ENCODE measurements around the gene ZBED1. TPM values are rescaled to one million over a fixed set of nuclear protein-coding genes. Genes with fewer than 3 reads are reported as not detected.

Gene ZBED1
- total RNA-seq, 4 donors from 2014 or later = 24.1 to 46.5 (median 40.2) TPM

DNA sequence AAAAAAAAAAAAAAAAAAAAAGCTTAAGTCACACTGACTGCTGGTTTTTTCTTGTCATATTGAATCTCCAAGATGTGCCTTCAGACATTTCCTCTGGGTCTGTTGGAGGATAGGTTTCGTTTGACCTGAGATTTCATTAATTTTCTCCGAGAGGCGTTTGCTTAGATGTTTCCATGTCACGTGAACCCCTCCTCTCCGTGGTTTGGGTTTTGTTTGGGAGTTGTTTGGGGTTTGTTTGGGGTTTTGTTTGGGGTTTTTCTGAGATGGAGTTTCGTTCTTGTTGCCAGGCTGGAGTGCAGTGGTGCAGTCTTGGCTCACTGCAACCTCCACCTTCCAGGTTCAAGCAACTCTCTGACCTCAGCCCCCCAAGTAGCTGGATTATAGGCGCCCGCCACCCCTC lies 40.8 kb upstream of the ZBED1 start:
- TF ChIP-seq, protein P1, sequence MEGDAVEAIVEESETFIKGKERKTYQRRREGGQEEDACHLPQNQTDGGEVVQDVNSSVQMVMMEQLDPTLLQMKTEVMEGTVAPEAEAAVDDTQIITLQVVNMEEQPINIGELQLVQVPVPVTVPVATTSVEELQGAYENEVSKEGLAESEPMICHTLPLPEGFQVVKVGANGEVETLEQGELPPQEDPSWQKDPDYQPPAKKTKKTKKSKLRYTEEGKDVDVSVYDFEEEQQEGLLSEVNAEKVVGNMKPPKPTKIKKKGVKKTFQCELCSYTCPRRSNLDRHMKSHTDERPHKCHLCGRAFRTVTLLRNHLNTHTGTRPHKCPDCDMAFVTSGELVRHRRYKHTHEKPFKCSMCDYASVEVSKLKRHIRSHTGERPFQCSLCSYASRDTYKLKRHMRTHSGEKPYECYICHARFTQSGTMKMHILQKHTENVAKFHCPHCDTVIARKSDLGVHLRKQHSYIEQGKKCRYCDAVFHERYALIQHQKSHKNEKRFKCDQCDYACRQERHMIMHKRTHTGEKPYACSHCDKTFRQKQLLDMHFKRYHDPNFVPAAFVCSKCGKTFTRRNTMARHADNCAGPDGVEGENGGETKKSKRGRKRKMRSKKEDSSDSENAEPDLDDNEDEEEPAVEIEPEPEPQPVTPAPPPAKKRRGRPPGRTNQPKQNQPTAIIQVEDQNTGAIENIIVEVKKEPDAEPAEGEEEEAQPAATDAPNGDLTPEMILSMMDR (IDR thresholded peaks at IDR 0.05; ENCODE audit: low read depth) = no peak

- TF ChIP-seq, protein P1 (IDR thresholded peaks at IDR 0.05; ENCODE audit: low read depth) = no peak
Observed at GRCh38 chrX:2540426-2540947, 39.7 kb upstream of the ZBED1 start.

GRCh38 chrX:2539586-2539985 lies 38.8 kb upstream of the ZBED1 start:
- TF ChIP-seq, protein P1 (IDR thresholded peaks at IDR 0.05; ENCODE audit: low read depth) = no peak

DNA sequence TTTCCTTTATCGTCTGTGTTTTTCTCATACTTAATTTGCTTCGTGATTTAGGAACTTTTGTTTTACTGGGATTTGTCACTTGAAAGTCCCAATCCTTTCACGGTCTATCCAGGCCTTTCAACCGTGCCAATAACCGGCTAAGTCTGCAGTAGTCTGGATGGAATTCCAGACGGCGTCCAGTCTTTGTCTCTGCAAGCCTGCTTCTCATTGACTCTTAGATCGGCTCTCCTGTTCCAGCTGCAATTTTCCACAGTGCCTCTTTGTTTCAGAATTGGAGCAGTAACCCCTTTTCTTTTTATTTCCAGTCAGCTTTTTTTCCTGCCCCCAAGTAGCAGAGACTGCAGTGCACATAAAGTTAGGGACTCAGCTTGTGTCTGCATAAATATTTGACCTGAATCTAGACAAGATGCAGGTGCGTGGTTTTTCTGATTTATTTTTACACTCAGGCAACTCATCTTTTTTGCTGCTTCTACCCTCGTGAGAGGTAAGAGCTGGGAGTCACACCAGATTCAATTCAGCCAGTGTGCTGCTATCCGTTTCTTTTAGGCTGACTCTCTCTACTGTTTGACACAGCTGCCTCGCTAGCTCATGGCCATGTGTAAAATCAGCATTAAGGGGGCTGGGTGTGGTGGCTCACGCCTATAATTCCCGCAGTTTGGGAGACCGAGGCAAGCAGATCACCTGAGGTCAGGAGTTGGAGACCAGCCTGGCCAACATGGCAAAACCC lies 37.4 kb upstream of the ZBED1 start:
- TF ChIP-seq, protein P1 (IDR thresholded peaks at IDR 0.05; ENCODE audit: low read depth) = no peak

DNA sequence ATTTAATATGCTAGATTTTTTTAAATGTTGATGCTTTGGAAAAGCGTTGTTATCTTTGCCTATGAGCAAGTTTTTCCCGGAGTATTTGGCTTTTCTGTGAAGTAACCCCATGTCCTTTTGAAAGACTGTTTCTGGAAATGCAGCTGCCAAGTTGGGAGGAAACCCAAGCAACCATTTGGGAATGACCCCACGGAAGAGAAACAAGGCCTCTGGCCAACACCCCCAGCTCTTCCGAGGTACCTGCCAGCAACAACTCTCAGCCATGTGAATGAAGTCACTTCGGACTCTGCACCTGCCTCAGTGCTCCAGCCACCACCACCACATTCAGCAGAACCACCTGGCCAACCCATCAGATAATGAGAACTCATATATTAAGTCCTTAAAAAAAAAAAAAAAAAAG lies 36.2 kb upstream of the ZBED1 start:
- TF ChIP-seq, protein P1 (IDR thresholded peaks at IDR 0.05; ENCODE audit: low read depth) = no peak

DNA sequence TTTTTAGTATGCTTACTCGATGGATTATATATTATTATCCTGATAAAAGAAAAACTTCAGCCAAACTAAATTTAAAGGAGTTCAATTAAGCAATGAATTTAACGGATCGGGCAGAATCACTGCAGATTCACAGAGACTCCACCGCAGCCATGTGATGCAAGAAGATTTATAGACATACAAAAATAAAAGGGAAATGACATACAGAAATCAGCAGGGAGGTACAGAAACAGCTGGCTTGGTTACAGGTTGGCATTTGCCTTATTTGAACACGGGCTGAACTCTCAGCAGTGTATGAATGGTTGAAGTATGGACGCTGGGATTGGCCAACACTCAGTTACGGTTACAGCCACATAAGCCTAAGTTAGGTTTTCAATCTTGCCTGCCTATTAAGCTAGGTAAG lies 35.4 kb upstream of the ZBED1 start:
- TF ChIP-seq, protein P1 (IDR thresholded peaks at IDR 0.05; ENCODE audit: low read depth) = no peak

DNA sequence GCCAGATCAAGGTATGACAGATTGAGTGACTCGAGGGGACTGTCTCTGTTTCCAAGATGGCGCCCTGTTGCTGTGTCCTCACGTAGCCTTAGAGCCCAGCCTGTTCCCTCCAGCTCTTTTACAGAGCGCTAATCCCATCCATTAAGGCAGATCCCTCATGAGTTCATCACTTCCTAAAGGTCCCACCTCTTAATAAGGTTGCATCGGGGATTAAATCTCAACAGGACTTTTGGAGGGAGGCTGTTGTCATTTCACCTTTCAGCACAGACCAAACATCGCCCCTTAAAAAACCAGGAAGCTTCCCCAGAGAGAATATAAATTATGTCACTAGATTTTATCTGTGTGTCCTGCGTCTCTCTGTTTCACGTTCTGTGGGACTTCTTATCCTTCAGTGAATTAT lies 32.6 kb upstream of the ZBED1 start:
- TF ChIP-seq, protein P1 (IDR thresholded peaks at IDR 0.05; ENCODE audit: low read depth) = no peak
